Activated naive CD4-positive, alpha-beta T cell treated with anti-CD3 and anti-CD28 coated beads, Interleukin-2, amount 10 ng/mL, durations not matched to agents 7 days and 5 days (primary cell): ENCODE results near the gene ALS2.

Source experiments
- CTCF ChIA-PET: fragments of 350-600 bp; sonication (Branson Sonifier 250); formaldehyde crosslinking; loops from one replicate; lab custom pipeline; 2021; ENCODE audit warnings: antibody characterized with exemption; lab: Charles Lee
- DNase-seq: peaks from one replicate; pipeline ENCODE4 v3.0.0-alpha.2; 2020
- H3K27ac Mint-ChIP-seq: one replicate; pipeline ENCODE4 v1.8.0; 2021; ENCODE audit warnings: mild to moderate bottlenecking, moderate library complexity, mixed read lengths
- H3K27me3 Mint-ChIP-seq: one replicate; pipeline ENCODE4 v1.8.0; 2021; ENCODE audit warnings: mild to moderate bottlenecking, mixed read lengths
- H3K36me3 Mint-ChIP-seq: one replicate; pipeline ENCODE4 v1.8.0; 2021; ENCODE audit warnings: mixed read lengths
- H3K4me1 Mint-ChIP-seq: one replicate; pipeline ENCODE4 v1.8.0; 2021; ENCODE audit warnings: mixed read lengths
- H3K4me3 Mint-ChIP-seq: one replicate; pipeline ENCODE4 v1.8.0; 2021; ENCODE audit warnings: mild to moderate bottlenecking, moderate library complexity, mixed read lengths
- H3K9me3 Mint-ChIP-seq: one replicate; pipeline ENCODE4 v1.8.0; 2021; ENCODE audit warnings: mixed read lengths

The ALS2 gene

GRCh38 chr2:201758234-201758633, 22.5 kb downstream of the ALS2 start:
- no peaks in the 10 kb centered on the region for H3K9me3 Mint-ChIP-seq
- peaks cover 7% of the 10 kb centered on the region for H3K36me3 Mint-ChIP-seq
- CTCF ChIA-PET, result interaction anchor here (0.9 kb wide), 1 partner anchor 7 kb away, joined by 5 read pairs; no protein-coding TSS in a partner anchor
- H3K27me3 Mint-ChIP-seq, result no peaks in the 10 kb centered on the region
- no peak for DNase-seq
- no peak overlapping the region for H3K27ac Mint-ChIP-seq
- H3K4me1 Mint-ChIP-seq, result no peaks in the 10 kb centered on the region
- H3K4me3 Mint-ChIP-seq, result no peak overlapping the region

GRCh38 chr2:201754717-201755415, 25.9 kb downstream of the ALS2 start:
- Mint-ChIP-seq H3K27me3 (no peaks in the 10 kb centered on the region), H3K9me3 (no peaks in the 10 kb centered on the region), H3K4me1 (no peaks in the 10 kb centered on the region), H3K4me3 (no peak overlapping the region), H3K36me3 (no peaks in the 10 kb centered on the region), H3K27ac (no peak overlapping the region)
- no peak for DNase-seq
- CTCF ChIA-PET, result interaction anchor here (0.6 kb wide), 1 partner anchor 455 kb away, joined by 4 read pairs; no protein-coding TSS in a partner anchor

GRCh38 chr2:201751566-201751965, 29.2 kb downstream of the ALS2 start:
- no peaks in the 10 kb centered on the region for H3K36me3 Mint-ChIP-seq
- H3K4me1 Mint-ChIP-seq, result no peaks in the 10 kb centered on the region
- no peak overlapping the region for H3K4me3 Mint-ChIP-seq
- no peaks in the 10 kb centered on the region for H3K27me3 Mint-ChIP-seq
- CTCF ChIA-PET, result no interaction called here
- H3K27ac Mint-ChIP-seq, result no peak overlapping the region
- H3K9me3 Mint-ChIP-seq, result no peaks in the 10 kb centered on the region
- DNase-seq, result no peak

GRCh38 chr2:201746551-201746950, 34.2 kb downstream of the ALS2 start:
- DNase-seq, result no peak
- Mint-ChIP-seq H3K27ac (no peak overlapping the region), H3K36me3 (peaks cover 5% of the 10 kb centered on the region), H3K9me3 (no peaks in the 10 kb centered on the region), H3K27me3 (no peaks in the 10 kb centered on the region), H3K4me1 (no peaks in the 10 kb centered on the region), H3K4me3 (no peak overlapping the region)
- CTCF ChIA-PET, result interaction anchor here (0.9 kb wide), 1 partner anchor 61 kb away, joined by 3 read pairs; no protein-coding TSS in a partner anchor

GRCh38 chr2:201735486-201735885, 45.2 kb downstream of the ALS2 start:
- Mint-ChIP-seq H3K4me3 (no peak overlapping the region), H3K36me3 (peaks cover 20% of the 10 kb centered on the region), H3K27me3 (no peaks in the 10 kb centered on the region), H3K27ac (no peak overlapping the region), H3K4me1 (peaks cover 5% of the 10 kb centered on the region), H3K9me3 (peaks cover 9% of the 10 kb centered on the region)
- CTCF ChIA-PET, result no interaction called here
- no peak for DNase-seq

- no peak overlapping the region for H3K27ac Mint-ChIP-seq
- no peak overlapping the region for H3K4me3 Mint-ChIP-seq
- DNase-seq, result no peak
- peaks cover 9% of the 10 kb centered on the region for H3K9me3 Mint-ChIP-seq
- CTCF ChIA-PET, result no interaction called here
- H3K36me3 Mint-ChIP-seq, result peaks cover 20% of the 10 kb centered on the region
- H3K27me3 Mint-ChIP-seq, result no peaks in the 10 kb centered on the region
- peaks cover 5% of the 10 kb centered on the region for H3K4me1 Mint-ChIP-seq
Observed at GRCh38 chr2:201734111-201734510, 46.6 kb downstream of the ALS2 start.

- CTCF ChIA-PET, result no interaction called here
- no peak for DNase-seq
- H3K4me3 Mint-ChIP-seq, result no peak overlapping the region
Observed at GRCh38 chr2:201733544-201733943, 47.2 kb downstream of the ALS2 start.

GRCh38 chr2:201730651-201731285, 50.0 kb downstream of the ALS2 start:
- no peaks in the 10 kb centered on the region for H3K27me3 Mint-ChIP-seq
- H3K4me1 Mint-ChIP-seq, result peaks cover 5% of the 10 kb centered on the region
- no peak for DNase-seq
- no peak overlapping the region for H3K27ac Mint-ChIP-seq
- peaks cover 2% of the 10 kb centered on the region for H3K9me3 Mint-ChIP-seq
- H3K36me3 Mint-ChIP-seq, result peaks cover 8% of the 10 kb centered on the region
- CTCF ChIA-PET, result no interaction called here
- H3K4me3 Mint-ChIP-seq, result no peak overlapping the region

More at GRCh38 chr2:201733544-201733943, 47.2 kb downstream of the ALS2 start:
- peaks cover 9% of the 10 kb centered on the region for H3K9me3 Mint-ChIP-seq
- H3K4me1 Mint-ChIP-seq, result peaks cover 5% of the 10 kb centered on the region
- H3K27me3 Mint-ChIP-seq, result no peaks in the 10 kb centered on the region
- peaks cover 19% of the 10 kb centered on the region for H3K36me3 Mint-ChIP-seq
- H3K27ac Mint-ChIP-seq, result no peak overlapping the region

- CTCF ChIA-PET, result interaction anchor here (1.5 kb wide), 1 partner anchor 22 kb away, joined by 3 read pairs; no protein-coding TSS in a partner anchor
- peaks cover 6% of the 10 kb centered on the region for H3K9me3 Mint-ChIP-seq
- no peak overlapping the region for H3K27ac Mint-ChIP-seq
- no peaks in the 10 kb centered on the region for H3K4me1 Mint-ChIP-seq
- H3K4me3 Mint-ChIP-seq, result no peak overlapping the region
- no peak for DNase-seq
- peaks cover 25% of the 10 kb centered on the region for H3K36me3 Mint-ChIP-seq
- H3K27me3 Mint-ChIP-seq, result no peaks in the 10 kb centered on the region
Observed at GRCh38 chr2:201715459-201715858, 65.3 kb downstream of the ALS2 start.

GRCh38 chr2:201712726-201713125, 68.0 kb downstream of the ALS2 start:
- CTCF ChIA-PET, result no interaction called here

GRCh38 chr2:201709747-201710146, 71.0 kb downstream of the ALS2 start:
- H3K27ac Mint-ChIP-seq, result no peak overlapping the region
- H3K4me1 Mint-ChIP-seq, result no peaks in the 10 kb centered on the region
- peaks cover 13% of the 10 kb centered on the region for H3K36me3 Mint-ChIP-seq
- no peaks in the 10 kb centered on the region for H3K27me3 Mint-ChIP-seq
- no peaks in the 10 kb centered on the region for H3K9me3 Mint-ChIP-seq
- no peak overlapping the region for H3K4me3 Mint-ChIP-seq
- DNase-seq, result no peak
- CTCF ChIA-PET, result no interaction called here

More at GRCh38 chr2:201712726-201713125, 68.0 kb downstream of the ALS2 start:
- no peaks in the 10 kb centered on the region for H3K4me1 Mint-ChIP-seq
- peaks cover 21% of the 10 kb centered on the region for H3K36me3 Mint-ChIP-seq
- no peak overlapping the region for H3K4me3 Mint-ChIP-seq
- no peaks in the 10 kb centered on the region for H3K27me3 Mint-ChIP-seq
- DNase-seq, result no peak
- no peaks in the 10 kb centered on the region for H3K9me3 Mint-ChIP-seq
- no peak overlapping the region for H3K27ac Mint-ChIP-seq

- Mint-ChIP-seq H3K27ac (no peak overlapping the region), H3K4me3 (no peak overlapping the region), H3K4me1 (no peaks in the 10 kb centered on the region), H3K36me3 (peaks cover 13% of the 10 kb centered on the region), H3K9me3 (no peaks in the 10 kb centered on the region), H3K27me3 (no peaks in the 10 kb centered on the region)
- CTCF ChIA-PET, result no interaction called here
- no peak for DNase-seq
Observed at GRCh38 chr2:201709049-201709448, 71.7 kb downstream of the ALS2 start.

- DNase-seq, result no peak
- Mint-ChIP-seq H3K9me3 (no peaks in the 10 kb centered on the region), H3K27ac (no peak overlapping the region), H3K4me3 (no peak overlapping the region), H3K4me1 (no peaks in the 10 kb centered on the region), H3K36me3 (peaks cover 15% of the 10 kb centered on the region), H3K27me3 (no peaks in the 10 kb centered on the region)
- CTCF ChIA-PET, result no interaction called here
Observed at GRCh38 chr2:201707753-201708152, 73.0 kb downstream of the ALS2 start.

GRCh38 chr2:201707142-201707541, 73.6 kb downstream of the ALS2 start:
- Mint-ChIP-seq H3K4me1 (no peaks in the 10 kb centered on the region), H3K27me3 (no peaks in the 10 kb centered on the region), H3K9me3 (no peaks in the 10 kb centered on the region), H3K36me3 (peaks cover 13% of the 10 kb centered on the region), H3K4me3 (no peak overlapping the region), H3K27ac (no peak overlapping the region)
- no peak for DNase-seq
- CTCF ChIA-PET, result no interaction called here

- no peaks in the 10 kb centered on the region for H3K27me3 Mint-ChIP-seq
- CTCF ChIA-PET, result no interaction called here
- no peaks in the 10 kb centered on the region for H3K4me1 Mint-ChIP-seq
- no peak overlapping the region for H3K4me3 Mint-ChIP-seq
- H3K9me3 Mint-ChIP-seq, result no peaks in the 10 kb centered on the region
- peaks cover 14% of the 10 kb centered on the region for H3K36me3 Mint-ChIP-seq
- DNase-seq, result no peak
- no peak overlapping the region for H3K27ac Mint-ChIP-seq
Observed at GRCh38 chr2:201704536-201704935, 76.2 kb downstream of the ALS2 start.
